ENCODE data around the gene ATP8B3. TPM values are rescaled to one million over a fixed set of nuclear protein-coding genes. Genes with fewer than 3 reads are reported as not detected.

Gene ATP8B3
- total and polyA plus RNA-seq, 2 of the 13 experiments (the other 11 are each of a cell fraction or from before 2014, with no cell fraction given), result 2.6 to 5.9 TPM

DNA sequence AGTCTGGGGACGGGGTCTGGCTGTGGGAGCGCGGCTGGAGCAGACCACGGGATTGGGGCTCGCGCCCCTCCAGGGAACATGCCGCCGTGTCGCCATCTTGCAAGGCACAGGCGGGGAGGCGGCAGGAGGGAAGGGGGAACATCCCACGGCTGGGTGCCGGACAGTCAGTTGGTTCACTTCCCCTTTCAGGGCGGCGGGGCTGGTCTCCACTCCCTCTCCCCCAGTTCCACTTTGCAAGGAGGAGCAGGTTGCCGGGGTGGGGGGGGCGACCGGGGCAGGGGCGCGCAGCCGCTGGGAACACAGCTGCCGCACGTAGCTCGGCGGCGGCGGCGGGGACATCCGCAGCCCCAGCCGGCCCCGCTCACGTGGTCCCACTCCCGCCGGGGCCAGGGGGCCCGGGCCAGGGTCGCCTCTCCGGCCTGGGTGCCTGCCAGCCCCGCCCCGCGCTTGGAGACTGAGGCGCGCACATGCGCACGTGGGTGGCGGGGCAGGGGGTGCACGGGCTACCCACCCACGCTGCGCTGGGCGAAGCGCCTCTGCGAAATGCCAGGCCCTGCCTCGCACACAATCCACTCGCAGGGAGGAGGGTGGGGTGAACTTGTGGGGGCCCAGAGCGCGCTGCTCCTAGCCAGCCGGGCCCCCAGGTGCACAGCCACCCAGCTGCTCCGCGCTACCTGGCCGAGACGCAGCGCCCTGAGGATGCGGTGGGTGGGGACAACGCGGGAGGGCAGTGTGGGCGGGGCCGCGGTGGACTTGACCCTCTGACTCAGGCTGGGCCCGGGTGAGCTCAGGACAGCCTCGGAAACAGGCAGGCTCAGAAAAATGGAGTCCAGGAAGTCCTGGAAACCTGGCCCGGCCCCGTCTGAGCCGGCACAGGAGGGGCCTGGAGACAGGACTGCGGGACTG lies 44.9 kb upstream of the ATP8B3 start (continued):
- TF ChIP-seq BCL6 (CRISPR knock-in tag; IDR thresholded peaks at IDR 0.05) (peak; percentile 56), TBX3 (IDR thresholded peaks at IDR 0.05; ENCODE audit: borderline replicate concordance) (no peak), FOSL1 (CRISPR knock-in tag; IDR thresholded peaks at IDR 0.05; ENCODE audit: borderline replicate concordance) (peak; percentile 73; the same call in 1 of the 2 replicates), NFE2L2 (IDR thresholded peaks at IDR 0.05; ENCODE audit: low read length) (no peak), LCORL (IDR thresholded peaks at IDR 0.05) (no peak), LCORL (CRISPR knock-in tag; IDR thresholded peaks at IDR 0.05) (no peak), RAD21 (CRISPR knock-in tag; IDR thresholded peaks at IDR 0.05) (peak; percentile 8; the same call in 1 of the 2 replicates), ZBTB38 (CRISPR knock-in tag; IDR thresholded peaks at IDR 0.05) (peak; percentile 74), HNF4G (IDR thresholded peaks at IDR 0.05; ENCODE audit: borderline replicate concordance, low read depth, low read length) (peak; percentile 63; the same call in 1 of the 2 replicates), HNF4G (CRISPR knock-in tag; IDR thresholded peaks at IDR 0.05; ENCODE audit: borderline replicate concordance, low read depth) (no peak), GABPB1 (CRISPR knock-in tag; IDR thresholded peaks at IDR 0.05) (peak; percentile 66)
- TF ChIP-seq, protein P1, sequence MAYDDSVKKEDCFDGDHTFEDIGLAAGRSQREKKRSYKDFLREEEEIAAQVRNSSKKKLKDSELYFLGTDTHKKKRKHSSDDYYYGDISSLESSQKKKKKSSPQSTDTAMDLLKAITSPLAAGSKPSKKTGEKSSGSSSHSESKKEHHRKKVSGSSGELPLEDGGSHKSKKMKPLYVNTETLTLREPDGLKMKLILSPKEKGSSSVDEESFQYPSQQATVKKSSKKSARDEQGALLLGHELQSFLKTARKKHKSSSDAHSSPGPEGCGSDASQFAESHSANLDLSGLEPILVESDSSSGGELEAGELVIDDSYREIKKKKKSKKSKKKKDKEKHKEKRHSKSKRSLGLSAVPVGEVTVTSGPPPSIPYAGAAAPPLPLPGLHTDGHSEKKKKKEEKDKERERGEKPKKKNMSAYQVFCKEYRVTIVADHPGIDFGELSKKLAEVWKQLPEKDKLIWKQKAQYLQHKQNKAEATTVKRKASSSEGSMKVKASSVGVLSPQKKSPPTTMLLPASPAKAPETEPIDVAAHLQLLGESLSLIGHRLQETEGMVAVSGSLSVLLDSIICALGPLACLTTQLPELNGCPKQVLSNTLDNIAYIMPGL (CRISPR knock-in tag; IDR thresholded peaks at IDR 0.05; ENCODE audit: borderline replicate concordance in 1 of 2, low read depth in 1 of 2), result 0 out of 4 replicates have a peak, but pooled peaks of 1 of the 2 experiments have one; percentile 22
- TF ChIP-seq, protein P2, sequence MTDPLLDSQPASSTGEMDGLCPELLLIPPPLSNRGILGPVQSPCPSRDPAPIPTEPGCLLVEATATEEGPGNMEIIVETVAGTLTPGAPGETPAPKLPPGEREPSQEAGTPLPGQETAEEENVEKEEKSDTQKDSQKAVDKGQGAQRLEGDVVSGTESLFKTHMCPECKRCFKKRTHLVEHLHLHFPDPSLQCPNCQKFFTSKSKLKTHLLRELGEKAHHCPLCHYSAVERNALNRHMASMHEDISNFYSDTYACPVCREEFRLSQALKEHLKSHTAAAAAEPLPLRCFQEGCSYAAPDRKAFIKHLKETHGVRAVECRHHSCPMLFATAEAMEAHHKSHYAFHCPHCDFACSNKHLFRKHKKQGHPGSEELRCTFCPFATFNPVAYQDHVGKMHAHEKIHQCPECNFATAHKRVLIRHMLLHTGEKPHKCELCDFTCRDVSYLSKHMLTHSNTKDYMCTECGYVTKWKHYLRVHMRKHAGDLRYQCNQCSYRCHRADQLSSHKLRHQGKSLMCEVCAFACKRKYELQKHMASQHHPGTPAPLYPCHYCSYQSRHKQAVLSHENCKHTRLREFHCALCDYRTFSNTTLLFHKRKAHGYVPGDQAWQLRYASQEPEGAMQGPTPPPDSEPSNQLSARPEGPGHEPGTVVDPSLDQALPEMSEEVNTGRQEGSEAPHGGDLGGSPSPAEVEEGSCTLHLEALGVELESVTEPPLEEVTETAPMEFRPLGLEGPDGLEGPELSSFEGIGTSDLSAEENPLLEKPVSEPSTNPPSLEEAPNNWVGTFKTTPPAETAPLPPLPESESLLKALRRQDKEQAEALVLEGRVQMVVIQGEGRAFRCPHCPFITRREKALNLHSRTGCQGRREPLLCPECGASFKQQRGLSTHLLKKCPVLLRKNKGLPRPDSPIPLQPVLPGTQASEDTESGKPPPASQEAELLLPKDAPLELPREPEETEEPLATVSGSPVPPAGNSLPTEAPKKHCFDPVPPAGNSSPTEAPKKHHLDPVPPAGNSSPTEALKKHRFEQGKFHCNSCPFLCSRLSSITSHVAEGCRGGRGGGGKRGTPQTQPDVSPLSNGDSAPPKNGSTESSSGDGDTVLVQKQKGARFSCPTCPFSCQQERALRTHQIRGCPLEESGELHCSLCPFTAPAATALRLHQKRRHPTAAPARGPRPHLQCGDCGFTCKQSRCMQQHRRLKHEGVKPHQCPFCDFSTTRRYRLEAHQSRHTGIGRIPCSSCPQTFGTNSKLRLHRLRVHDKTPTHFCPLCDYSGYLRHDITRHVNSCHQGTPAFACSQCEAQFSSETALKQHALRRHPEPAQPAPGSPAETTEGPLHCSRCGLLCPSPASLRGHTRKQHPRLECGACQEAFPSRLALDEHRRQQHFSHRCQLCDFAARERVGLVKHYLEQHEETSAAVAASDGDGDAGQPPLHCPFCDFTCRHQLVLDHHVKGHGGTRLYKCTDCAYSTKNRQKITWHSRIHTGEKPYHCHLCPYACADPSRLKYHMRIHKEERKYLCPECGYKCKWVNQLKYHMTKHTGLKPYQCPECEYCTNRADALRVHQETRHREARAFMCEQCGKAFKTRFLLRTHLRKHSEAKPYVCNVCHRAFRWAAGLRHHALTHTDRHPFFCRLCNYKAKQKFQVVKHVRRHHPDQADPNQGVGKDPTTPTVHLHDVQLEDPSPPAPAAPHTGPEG (CRISPR knock-in tag; IDR thresholded peaks at IDR 0.05), result no peak
